ENCODE measurements around the gene B9D2. TPM values are rescaled to one million over a fixed set of nuclear protein-coding genes. Genes with fewer than 3 reads are reported as not detected.

The B9D2 gene
- total and polyA plus RNA-seq, 3 donors from 2014 or later = 6.7 to 14.6 (median 13.5) TPM

- Histone ChIP-seq H3K4me1 (peaks cover 52% of the 10 kb centered on the region), H3K36me3 (ENCODE audit: low read depth, missing control alignments) (no peaks in the 10 kb centered on the region), H3K4me3 (no peak overlapping the region), H3K9me3 (no peaks in the 10 kb centered on the region), H3K27ac (peak overlapping the region; percentile 84 to 88), H3K27me3 (no peaks in the 10 kb centered on the region)
- WGBS, 2 donors = 33 to 35% methylated on average over 19 to 23 of the region's 23 CpGs
- TF ChIP-seq POLR2A (IDR thresholded peaks at IDR 0.05) = no peak
- TF ChIP-seq CTCF (IDR thresholded peaks at IDR 0.05) = no peak
- intact Hi-C loops (cut with DNase I; ENCODE audit: low total_unique reads) = no loop called here
- DNase-seq = no peak
Measured at GRCh38 chr19:41324921-41325639, 38.9 kb downstream of the B9D2 start.

GRCh38 chr19:41324231-41324702, 39.7 kb downstream of the B9D2 start:
- intact Hi-C loops (cut with DNase I; ENCODE audit: low total_unique reads) = no loop called here
- Histone ChIP-seq H3K9me3 (no peaks in the 10 kb centered on the region), H3K4me1 (peaks cover 57% of the 10 kb centered on the region), H3K4me3 (no peak overlapping the region), H3K27ac (peak overlapping the region; percentile 84 to 88), H3K36me3 (ENCODE audit: low read depth, missing control alignments) (no peaks in the 10 kb centered on the region), H3K27me3 (no peaks in the 10 kb centered on the region)
- no peak for DNase-seq
- TF ChIP-seq POLR2A (IDR thresholded peaks at IDR 0.05) = no peak
- TF ChIP-seq CTCF (IDR thresholded peaks at IDR 0.05) = no peak
- WGBS, 2 donors = 57 to 68% methylated on average over 7 of the region's 7 CpGs

- no peaks in the 10 kb centered on the region for H3K36me3 ChIP-seq (ENCODE audit: low read depth, missing control alignments)
- WGBS, 2 donors = 28 to 34% methylated on average over 7 to 16 of the region's 16 CpGs
- intact Hi-C loops (cut with DNase I; ENCODE audit: low total_unique reads) = no loop called here
- H3K27ac ChIP-seq = peak overlapping the region; percentile 84 to 88
- no peaks in the 10 kb centered on the region for H3K27me3 ChIP-seq
- H3K9me3 ChIP-seq = no peaks in the 10 kb centered on the region
- peaks cover 57% of the 10 kb centered on the region for H3K4me1 ChIP-seq
- TF ChIP-seq POLR2A (IDR thresholded peaks at IDR 0.05) = no peak
- TF ChIP-seq CTCF (IDR thresholded peaks at IDR 0.05) = no peak
- no peak overlapping the region for H3K4me3 ChIP-seq
- DNase-seq = peak; percentile 73
Measured at GRCh38 chr19:41323430-41324125, 40.4 kb downstream of the B9D2 start.

GRCh38 chr19:41323023-41323422, 40.9 kb downstream of the B9D2 start:
- intact Hi-C loops (cut with DNase I; ENCODE audit: low total_unique reads) = no loop called here
- Histone ChIP-seq H3K27ac (peak overlapping the region; percentile 84 to 88), H3K4me3 (no peak overlapping the region), H3K36me3 (ENCODE audit: low read depth, missing control alignments) (no peaks in the 10 kb centered on the region), H3K9me3 (no peaks in the 10 kb centered on the region), H3K27me3 (no peaks in the 10 kb centered on the region), H3K4me1 (peaks cover 57% of the 10 kb centered on the region)
- 25 to 30% methylated on average over 7 of the region's 7 CpGs for WGBS, 2 donors
- DNase-seq = peak; percentile 56
- TF ChIP-seq CTCF (IDR thresholded peaks at IDR 0.05) (no peak), POLR2A (IDR thresholded peaks at IDR 0.05) (no peak)

Measured in testis (tissue), 3 donors.